Esophagus squamous epithelium (tissue), 5 donors: ENCODE results near the gene BMPER. TPM values are rescaled to one million over a fixed set of nuclear protein-coding genes. Genes with fewer than 3 reads are reported as not detected.

Experiments used
- DNase-seq: peaks from one replicate; lab custom pipeline; 2025; lab: John Stamatoyannopoulos, UW
- H3K27ac ChIP-seq, 4 donors: fragments of 200-600 bp; sonication (generic); one replicate each; pipeline ENCODE4 v1.5.1; 2016 to 2019; ENCODE audit warnings: mild to moderate bottlenecking in 1 of 4
- H3K27me3 ChIP-seq, 4 donors: fragments of 200-600 bp; sonication (generic); 1 replicate in 3 of 4; 2 replicates in 1 of 4; pipeline versions ENCODE4 v1.5.1 to v1.6.0; 2017 to 2021; ENCODE audit warnings: antibody characterized with exemption in 1 of 4
- H3K36me3 ChIP-seq, 3 donors: fragments of 200-600 bp; sonication (generic); one replicate each; pipeline ENCODE4 v1.5.1; 2016 to 2019
- H3K4me1 ChIP-seq, 3 donors: fragments of 200-600 bp; sonication (generic); one replicate each; pipeline ENCODE4 v1.5.1; 2017 to 2019
- H3K4me3 ChIP-seq, 4 donors: fragments of 200-600 bp; sonication (generic); 1 replicate in 3 of 4; 2 replicates in 1 of 4; pipeline ENCODE4 v1.5.1; 2016 to 2019; ENCODE audit warnings: mild to moderate bottlenecking in 2 of 4, moderate library complexity in 1 of 4
- H3K9me3 ChIP-seq, 3 donors: fragments of 200-600 bp; sonication (generic); one replicate each; pipeline ENCODE4 v1.5.1; 2016 to 2019
- CTCF ChIP-seq, 6 experiments: fragments of 450-650 bp in 4 of 6; fragments of 200-600 bp in 2 of 6; sonication (generic) in 2 of 6; IDR thresholded peaks; one replicate each; pipeline ENCODE4 v1.5.1; 2016 to 2019; ENCODE audit warnings: antibody characterized with exemption in 6 of 6, mild to moderate bottlenecking in 4 of 6, moderate library complexity in 4 of 6
- POLR2A ChIP-seq, 4 donors: fragments of 450-650 bp; IDR thresholded peaks; one replicate each; pipeline ENCODE4 v1.6.1; 2017; ENCODE audit warnings: antibody characterized with exemption in 4 of 4, mild to moderate bottlenecking in 4 of 4, moderate library complexity in 3 of 4
- WGBS, 2 donors: methylation state at CpG; one replicate each; pipeline ENCODE4 v1.1.5; 2018; 5-methylcytosine and 5-hydroxymethylcytosine counted together
- intact Hi-C: fragments of 100-400 bp; cut with DNase I; formaldehyde crosslinking; loops from one replicate; pipeline ENCODE4 v1.15.0; 2022
- total RNA-seq, 4 donors: library from RNA; depleted of rRNA; stranded (reverse); fragments of >200 nt; gene quantifications; one replicate each; pipeline ENCODE4 v1.1.0, GENCODE V29; 2016
- donor health status: DM: yes; HTN: yes; CAD: no.

The BMPER gene
- total RNA-seq, 4 donors from 2014 or later, result 0.11 to 0.76 (median 0.34) TPM

- no peak for DNase-seq
- TF ChIP-seq POLR2A (IDR thresholded peaks at IDR 0.05) (no peak), CTCF (IDR thresholded peaks at IDR 0.05) (no peak)
- no peak overlapping the region for H3K27ac ChIP-seq
- 90 to 93% methylated on average over 1 of the region's 1 CpG for WGBS, 2 donors
- no peaks in the 10 kb centered on the region for H3K9me3 ChIP-seq
- no peaks in the 10 kb centered on the region for H3K27me3 ChIP-seq
- H3K4me3 ChIP-seq, result no peak overlapping the region
- intact Hi-C loops, result no loop called here
- peaks cover 0 to 8% (median 0%) of the 10 kb centered on the region in 3 donors for H3K4me1 ChIP-seq
- H3K36me3 ChIP-seq, result no peaks in the 10 kb centered on the region
Observed at GRCh38 chr7:33968591-33968990, 63.3 kb downstream of the BMPER start.

- intact Hi-C loops, result no loop called here
- Histone ChIP-seq H3K27me3 (no peaks in the 10 kb centered on the region), H3K4me3 (no peak overlapping the region), H3K27ac (no peak overlapping the region), H3K4me1 (no peaks in the 10 kb centered on the region), H3K9me3 (no peaks in the 10 kb centered on the region), H3K36me3 (no peaks in the 10 kb centered on the region)
- TF ChIP-seq CTCF (IDR thresholded peaks at IDR 0.05) (no peak), POLR2A (IDR thresholded peaks at IDR 0.05) (no peak)
- no peak for DNase-seq
- WGBS, 2 donors, result 81 to 94% methylated on average over 4 to 5 of the region's 5 CpGs
Observed at GRCh38 chr7:33970536-33970935, 65.2 kb downstream of the BMPER start.

- Histone ChIP-seq H3K27me3 (no peaks in the 10 kb centered on the region), H3K4me3 (no peak overlapping the region), H3K27ac (no peak overlapping the region), H3K36me3 (no peaks in the 10 kb centered on the region), H3K9me3 (no peaks in the 10 kb centered on the region), H3K4me1 (no peaks in the 10 kb centered on the region)
- intact Hi-C loops, result no loop called here
- no peak for DNase-seq
- no peak for TF ChIP-seq POLR2A (IDR thresholded peaks at IDR 0.05)
- TF ChIP-seq CTCF (IDR thresholded peaks at IDR 0.05), result no peak
- WGBS, 2 donors, result 66 to 81% methylated on average over 3 of the region's 3 CpGs
Observed at GRCh38 chr7:33971106-33971505, 65.8 kb downstream of the BMPER start.

- Histone ChIP-seq H3K27me3 (no peaks in the 10 kb centered on the region), H3K36me3 (no peaks in the 10 kb centered on the region), H3K4me1 (no peaks in the 10 kb centered on the region), H3K27ac (no peak overlapping the region), H3K9me3 (no peaks in the 10 kb centered on the region), H3K4me3 (no peak overlapping the region)
- intact Hi-C loops, result no loop called here
- no peak for DNase-seq
- TF ChIP-seq CTCF (IDR thresholded peaks at IDR 0.05) (no peak), POLR2A (IDR thresholded peaks at IDR 0.05) (no peak)
- WGBS, 2 donors, result 67% methylated on average over 3 to 5 of the region's 5 CpGs
Observed at GRCh38 chr7:33973231-33974015, 68.1 kb downstream of the BMPER start.

GRCh38 chr7:33979300-33979806, 74.0 kb downstream of the BMPER start:
- Histone ChIP-seq H3K27ac (no peak overlapping the region), H3K27me3 (no peaks in the 10 kb centered on the region), H3K4me3 (no peak overlapping the region), H3K9me3 (no peaks in the 10 kb centered on the region), H3K4me1 (no peaks in the 10 kb centered on the region), H3K36me3 (no peaks in the 10 kb centered on the region)
- no peak for DNase-seq
- WGBS, 2 donors, result 60 to 67% methylated on average over 5 to 6 of the region's 6 CpGs
- intact Hi-C loops, result no loop called here
- TF ChIP-seq CTCF (IDR thresholded peaks at IDR 0.05) (no peak), POLR2A (IDR thresholded peaks at IDR 0.05) (no peak)
